GM12872 (cell line): Measurements from ENCODE around the gene ADM.

Experiments used
- TF ChIP-seq, protein P1 (sequence below): IDR thresholded peaks from 3 replicates; pipeline ENCODE4 v1.5.1; 2011; ENCODE audit warnings: low read depth, mild to moderate bottlenecking, low read length, moderate library complexity; ENCODE audit not compliant: insufficient read depth

ADM gene

DNA sequence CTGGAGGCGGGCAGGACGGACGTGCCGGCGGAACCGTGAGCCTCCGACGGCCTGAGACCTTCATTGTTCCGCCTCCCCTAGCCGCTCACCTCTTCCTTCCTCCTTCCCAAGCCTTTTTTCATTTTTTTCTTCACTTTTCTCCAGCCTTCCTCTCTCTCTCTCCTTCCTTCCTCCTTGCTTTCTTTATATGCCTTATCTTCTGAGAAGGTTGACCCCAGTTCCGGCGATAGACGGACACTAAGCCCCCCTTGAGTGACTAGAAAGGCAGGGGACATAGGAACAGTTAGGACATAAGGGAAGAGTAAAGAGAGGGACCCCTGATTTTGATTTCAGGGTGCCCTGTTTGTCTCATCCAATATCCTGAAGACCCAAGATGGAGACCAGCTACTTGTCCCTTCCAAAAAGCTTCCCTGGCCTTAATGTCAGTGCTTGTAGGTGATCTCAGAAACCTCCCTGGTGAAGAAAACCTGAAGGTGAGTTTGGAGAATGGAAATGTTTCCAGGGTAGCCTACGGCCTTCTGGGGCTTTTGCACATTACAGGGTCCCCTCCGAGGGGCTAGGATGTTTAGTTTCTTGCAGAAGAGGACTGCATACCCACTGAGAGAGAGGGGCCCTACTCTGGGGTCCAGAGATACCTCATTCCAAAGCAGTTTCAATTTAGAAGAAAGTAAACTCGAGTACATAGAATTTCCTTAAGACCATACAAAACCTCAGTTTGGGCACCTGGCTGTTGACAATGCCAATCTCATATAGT lies 3.5 kb downstream of the ADM start:
- TF ChIP-seq, protein P1, sequence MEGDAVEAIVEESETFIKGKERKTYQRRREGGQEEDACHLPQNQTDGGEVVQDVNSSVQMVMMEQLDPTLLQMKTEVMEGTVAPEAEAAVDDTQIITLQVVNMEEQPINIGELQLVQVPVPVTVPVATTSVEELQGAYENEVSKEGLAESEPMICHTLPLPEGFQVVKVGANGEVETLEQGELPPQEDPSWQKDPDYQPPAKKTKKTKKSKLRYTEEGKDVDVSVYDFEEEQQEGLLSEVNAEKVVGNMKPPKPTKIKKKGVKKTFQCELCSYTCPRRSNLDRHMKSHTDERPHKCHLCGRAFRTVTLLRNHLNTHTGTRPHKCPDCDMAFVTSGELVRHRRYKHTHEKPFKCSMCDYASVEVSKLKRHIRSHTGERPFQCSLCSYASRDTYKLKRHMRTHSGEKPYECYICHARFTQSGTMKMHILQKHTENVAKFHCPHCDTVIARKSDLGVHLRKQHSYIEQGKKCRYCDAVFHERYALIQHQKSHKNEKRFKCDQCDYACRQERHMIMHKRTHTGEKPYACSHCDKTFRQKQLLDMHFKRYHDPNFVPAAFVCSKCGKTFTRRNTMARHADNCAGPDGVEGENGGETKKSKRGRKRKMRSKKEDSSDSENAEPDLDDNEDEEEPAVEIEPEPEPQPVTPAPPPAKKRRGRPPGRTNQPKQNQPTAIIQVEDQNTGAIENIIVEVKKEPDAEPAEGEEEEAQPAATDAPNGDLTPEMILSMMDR, result no peak

DNA sequence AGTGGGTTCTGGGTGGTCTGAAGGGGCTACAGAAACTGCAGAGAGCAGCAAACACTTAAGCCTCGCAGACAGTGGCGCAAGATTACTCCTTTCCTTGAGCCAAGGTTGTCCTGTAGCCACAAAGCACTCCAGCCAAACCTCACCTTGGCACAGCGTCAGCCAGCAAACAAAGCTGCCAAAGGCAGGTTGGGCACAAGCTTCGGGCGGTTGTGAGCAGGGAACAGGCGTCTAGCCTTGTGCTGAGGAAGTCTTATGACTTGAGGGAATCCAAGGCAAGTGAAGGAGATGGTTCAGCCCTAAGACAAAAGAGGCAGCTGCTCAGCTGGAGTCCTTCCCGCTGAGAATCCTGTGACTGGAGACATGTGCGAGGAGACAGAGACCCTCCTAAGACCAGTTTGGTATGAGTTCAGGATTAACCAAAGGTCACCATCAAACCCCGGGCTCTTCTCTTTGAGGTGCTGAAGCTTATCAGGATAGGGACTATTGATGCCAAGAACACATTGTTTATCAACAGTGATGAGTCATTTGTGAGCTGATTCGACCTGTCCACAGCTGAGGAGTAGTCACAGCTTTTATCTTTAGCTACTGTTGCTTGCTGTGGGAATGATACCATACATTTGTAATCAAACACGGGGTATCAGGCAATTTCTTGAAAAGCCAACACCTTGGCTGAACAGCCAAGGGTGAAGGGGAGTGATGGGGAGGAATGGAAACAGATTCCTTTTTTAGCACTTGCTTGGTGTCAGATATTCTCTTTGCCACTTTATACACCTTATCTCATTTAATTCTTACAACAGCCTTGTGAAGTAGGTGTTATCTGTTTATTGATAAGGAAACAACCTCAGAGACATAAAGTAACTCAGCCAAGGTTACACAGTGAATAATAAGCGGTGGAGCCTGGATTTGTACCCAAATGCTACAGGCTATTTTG lies 4.6 kb downstream of the ADM start:
- TF ChIP-seq, protein P1, result no peak

DNA sequence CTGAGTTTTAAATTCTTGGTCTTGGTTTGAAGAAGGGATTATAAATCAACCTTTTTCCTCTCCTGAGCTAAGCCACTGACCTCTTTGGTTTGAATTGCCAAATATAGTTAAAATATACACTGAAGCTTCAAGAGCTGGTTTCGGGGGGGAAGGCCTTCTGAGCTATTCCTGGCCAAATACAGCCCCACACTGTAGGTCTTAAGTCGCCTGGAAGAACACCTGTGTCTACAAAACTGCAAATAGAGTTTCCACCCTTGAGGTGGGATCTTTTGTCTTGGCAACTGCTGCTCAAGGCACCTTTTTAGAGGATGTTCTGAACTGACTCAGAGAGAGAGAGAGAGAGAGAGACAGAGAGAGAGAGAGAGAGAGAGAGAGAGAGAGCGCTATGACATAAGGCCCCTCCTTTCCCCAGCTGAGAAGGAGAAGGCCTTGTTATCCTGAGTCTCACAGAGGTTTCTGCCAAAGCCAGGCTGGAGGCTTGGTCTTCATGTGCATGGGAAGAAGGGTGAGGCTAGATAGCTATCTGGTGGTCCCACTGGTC lies 5.5 kb downstream of the ADM start:
- TF ChIP-seq, protein P1, result no peak

DNA sequence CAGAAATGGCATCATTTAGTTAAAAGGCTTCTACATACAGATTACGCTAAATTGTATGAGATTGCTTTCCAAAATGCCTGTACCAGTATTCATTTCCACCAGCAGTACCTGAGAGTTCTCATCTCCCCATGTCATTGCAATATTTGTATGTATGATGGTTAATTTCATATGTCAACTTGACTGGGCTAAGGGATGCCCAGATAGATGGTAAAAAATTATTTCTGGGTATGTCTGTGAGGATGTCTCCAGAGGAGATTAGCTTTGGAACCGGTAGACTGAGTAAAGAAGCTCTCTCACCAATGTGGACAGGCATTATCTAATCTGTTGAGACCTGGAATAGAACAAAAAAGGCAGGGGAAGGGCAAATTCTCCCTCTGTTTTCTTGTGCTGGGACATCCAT lies 6.9 kb downstream of the ADM start:
- TF ChIP-seq, protein P1, result no peak

DNA sequence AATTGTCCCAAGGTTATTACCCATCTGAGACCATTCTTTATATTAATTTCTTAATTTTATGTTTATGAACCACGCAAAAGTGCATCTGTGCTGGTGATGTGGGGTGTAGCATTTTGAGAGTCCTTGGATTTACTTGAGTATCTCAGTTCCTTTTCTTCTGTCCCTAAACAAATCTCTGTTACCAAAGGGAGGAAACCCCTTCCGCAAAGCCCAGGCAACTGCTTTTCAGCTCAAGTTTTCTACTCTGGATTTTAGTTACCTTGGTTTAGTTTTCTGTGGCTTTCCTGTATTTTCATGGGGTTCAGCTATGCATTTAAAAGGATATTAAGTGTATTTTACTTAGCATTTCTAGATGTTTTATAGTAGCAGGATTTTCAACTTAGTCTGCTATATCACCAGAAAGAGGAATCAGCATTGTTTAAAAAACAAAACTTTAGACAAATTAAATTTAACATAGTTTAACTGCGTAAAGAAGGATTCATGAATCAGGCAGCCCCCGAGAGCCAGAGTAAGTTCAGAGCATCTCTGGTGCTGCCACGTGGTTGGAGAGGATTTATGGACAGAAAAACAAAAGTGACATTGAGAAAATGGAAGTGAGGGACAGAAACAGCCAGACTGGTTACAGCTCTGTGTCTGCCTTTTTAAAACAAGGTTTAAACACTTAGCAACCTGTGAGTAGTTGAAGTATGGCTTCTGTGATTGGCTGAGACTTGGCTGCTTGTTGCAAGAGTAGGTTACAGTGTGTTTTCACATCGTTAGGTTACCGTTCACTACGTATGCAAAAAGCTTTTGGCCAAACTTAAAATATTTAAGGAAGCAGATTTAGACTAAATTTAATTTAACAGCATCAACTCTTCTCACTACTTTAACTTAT lies 9.6 kb downstream of the ADM start:
- TF ChIP-seq, protein P1, result no peak

DNA sequence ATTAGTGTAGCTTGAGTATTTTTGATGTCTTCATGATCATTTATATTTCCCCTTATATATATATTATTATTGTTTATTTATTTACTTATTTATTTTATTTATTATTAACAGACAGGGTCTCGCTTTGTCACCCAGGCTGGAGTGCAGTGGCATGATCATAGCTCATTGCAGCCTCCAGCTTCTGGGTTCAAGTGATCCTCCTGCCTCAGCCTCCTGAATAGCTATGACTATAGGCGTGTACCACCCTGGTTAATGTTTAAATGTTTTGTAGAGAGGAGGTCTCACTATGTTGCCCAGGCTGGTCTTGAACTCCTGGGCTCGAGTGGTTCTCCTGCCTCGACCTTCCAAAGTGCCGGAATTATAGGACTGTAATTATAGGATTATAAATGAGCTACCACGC lies 10.2 kb downstream of the ADM start:
- TF ChIP-seq, protein P1, result no peak
